Activated CD4-positive, alpha-beta T cell treated with anti-CD3 and anti-CD28 coated beads, Interleukin-2, Interleukin-4, amounts not matched to agents 100 ng/mL and 50 ng/mL, durations not matched to agents 16 hours and 8 hours (primary cell): ENCODE measurements around the gene ZFP92.
"Not testable (repeated sequence)": the region's sequence is repeated elsewhere in the genome, so short reads cannot be mapped to it uniquely, and the experiment has no call there.

Experiments
- DNase-seq: peaks from one replicate; pipeline ENCODE4 v3.0.0-alpha.2; 2020; ENCODE audit warnings: low spot score

The ZFP92 gene

DNA sequence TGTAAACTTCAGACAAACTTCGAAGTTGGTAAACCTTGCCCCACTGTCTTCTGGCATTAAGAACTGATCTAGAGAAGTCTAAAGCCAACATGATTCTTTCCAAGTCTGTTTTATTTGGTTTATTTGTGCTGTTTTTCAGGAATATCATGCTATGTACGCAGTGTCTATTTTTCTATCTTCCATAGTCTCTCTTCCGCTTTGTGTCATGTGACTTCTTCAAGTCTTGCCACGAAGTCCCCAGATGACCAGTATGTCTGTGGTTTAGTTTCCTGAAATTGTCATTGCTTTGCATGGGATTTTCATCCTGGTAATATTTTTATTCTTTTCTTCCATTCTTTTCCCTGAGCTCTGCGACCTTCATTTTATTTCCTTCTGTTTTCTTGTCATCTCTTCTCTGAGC is 25.2 kb upstream of the ZFP92 start:
- DNase-seq, result no peak

DNA sequence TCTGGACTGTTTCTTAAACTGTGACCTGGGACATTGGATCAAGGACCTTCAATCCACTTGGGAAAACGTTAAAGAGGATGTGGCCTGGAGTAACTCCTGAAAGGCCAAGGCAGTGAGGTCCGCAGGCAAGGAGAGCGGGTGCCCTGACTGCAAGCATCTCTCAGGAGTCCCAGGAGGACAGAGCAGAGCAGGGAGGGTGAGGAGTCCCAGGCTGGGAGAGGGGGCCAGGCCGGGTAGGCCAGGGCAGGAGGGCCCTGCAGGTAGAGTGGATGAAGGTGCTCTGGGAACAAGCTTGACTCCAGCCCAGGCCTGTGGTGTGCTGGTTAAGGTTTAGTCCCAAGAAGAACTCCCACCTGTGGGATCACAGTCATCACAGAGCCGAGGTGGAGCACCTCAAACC is 23.9 kb upstream of the ZFP92 start:
- DNase-seq, result no peak

DNA sequence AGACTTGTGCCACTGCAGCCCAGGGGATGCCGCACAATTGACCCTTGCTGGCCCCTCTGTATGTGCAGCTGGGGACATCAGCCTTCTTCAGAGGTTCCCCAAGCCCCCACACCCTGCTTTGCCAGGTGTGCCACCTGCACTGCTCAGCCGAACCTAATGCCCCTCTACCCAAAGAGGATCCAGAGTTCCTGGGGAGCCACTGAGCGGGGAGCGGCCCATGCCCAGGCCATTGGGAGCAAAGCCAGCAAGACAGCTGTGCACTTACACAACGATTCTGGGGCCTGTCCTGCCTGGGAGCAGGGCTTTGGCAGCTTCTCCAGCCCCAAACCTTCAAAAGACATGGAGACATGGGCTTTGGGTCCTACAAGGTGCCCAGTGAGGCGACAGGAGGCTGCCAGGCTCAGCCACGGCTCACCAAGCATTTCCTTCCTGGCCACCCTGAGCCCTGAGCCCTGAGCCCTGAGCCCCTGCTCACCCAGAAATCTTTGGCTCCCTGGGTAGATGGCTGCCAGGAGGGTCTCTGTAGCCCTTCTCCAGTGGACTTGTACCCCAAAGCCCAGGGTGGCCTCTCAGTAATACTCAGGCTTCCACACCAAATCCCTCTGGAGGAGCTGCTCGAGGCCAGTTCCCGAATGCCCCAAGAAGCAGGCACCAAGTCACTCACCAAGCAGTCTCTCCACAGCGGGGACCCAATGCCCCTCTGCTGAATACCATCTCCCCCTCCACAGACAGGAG is 23.1 kb upstream of the ZFP92 start:
- no peak for DNase-seq

DNA sequence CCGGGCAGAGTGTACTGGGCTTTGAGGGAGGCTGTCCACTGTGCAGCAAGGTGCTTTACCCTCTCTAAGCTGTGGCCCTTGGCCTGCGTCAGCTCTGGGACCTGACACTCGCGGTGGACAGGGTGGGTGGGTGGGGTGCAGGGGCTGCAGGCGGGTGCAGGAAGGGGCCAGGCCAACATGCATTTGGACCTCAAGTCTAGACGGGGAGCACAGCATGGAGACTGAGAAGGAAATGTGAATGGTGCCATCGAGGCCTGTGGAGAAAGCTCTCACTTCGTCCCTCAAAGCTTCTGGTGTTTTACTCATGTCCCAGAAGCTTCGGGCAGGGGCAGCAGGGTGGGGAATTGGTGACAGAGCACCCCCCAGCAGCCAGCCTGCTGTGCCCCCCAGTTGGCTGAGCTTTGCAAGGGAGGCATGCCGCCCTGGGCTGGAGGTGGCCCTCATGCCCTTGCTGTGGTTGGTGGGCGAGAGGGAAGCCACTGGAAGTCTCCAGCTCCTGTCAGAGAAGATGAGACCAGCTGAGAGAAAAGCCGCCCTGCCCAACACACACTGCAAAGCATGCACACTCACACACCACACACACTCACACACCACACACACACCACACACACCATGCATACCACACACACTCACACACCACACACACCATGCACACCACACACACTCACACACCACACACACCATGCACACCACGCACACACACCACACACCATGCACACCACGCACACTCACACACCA is 22.4 kb upstream of the ZFP92 start:
- no peak for DNase-seq

DNA sequence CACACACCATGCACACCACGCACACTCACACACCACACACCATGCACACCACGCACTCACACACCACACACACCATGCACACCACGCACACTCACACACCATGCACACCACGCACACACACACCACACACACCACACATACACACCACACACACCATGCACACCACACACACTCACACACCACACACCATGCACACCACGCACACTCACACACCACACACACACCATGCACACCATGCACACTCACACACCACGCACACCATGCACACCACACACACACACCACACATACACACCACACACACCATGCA is 21.9 kb upstream of the ZFP92 start:
- not testable (repeated sequence) for DNase-seq

DNA sequence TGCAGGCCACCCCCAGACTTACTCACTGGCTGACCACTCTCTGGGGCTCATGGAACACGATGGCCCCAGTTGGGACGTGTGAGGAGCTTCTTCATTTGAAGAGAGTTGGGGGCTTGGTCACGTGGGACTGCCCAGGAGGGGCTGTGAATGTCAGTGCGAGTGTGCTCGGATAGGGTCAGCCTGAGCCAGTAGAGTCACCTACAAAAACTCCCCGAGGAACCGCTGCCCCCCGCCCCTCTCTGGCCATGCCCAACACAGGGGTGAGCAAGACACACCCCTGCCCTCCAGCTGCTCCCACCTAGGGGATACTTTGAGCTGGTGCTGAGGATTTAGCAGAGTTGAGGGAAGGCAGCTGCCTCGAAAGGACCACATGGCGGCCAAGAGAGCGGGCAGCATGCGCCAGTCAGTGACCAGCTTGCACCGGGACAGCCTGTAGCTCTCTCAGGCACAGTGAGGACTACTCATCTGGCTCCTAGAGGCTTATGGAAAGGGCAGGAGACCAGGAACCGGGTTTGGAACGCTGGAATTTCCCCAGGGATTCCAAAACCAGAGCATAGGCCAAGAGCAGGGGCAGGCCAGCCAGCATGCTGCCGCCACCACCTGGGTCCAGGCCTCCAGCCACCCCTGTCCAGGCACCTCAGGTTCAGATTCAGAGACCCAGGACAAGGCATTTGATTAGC is 18.5 kb upstream of the ZFP92 start:
- DNase-seq, result no peak

DNA sequence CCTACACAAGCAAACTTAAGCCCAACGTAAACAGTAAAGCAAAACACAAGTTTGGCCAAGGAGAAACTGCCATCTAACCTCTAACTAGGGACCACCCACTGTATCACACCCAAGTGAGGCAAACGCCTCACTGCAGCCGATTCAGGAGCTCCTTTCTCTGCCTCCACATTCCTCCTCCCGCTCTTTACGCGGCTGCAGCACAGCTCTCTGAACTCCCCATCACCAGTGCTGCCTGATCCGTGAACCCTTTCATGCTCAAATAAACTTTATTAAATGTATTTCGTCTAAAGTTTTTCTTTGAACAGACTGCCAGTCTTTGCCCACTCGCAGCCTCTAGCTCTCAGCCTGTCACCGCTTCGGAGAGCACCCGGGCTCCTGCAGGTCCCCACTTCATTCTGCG is 16.7 kb upstream of the ZFP92 start:
- no peak for DNase-seq

DNA sequence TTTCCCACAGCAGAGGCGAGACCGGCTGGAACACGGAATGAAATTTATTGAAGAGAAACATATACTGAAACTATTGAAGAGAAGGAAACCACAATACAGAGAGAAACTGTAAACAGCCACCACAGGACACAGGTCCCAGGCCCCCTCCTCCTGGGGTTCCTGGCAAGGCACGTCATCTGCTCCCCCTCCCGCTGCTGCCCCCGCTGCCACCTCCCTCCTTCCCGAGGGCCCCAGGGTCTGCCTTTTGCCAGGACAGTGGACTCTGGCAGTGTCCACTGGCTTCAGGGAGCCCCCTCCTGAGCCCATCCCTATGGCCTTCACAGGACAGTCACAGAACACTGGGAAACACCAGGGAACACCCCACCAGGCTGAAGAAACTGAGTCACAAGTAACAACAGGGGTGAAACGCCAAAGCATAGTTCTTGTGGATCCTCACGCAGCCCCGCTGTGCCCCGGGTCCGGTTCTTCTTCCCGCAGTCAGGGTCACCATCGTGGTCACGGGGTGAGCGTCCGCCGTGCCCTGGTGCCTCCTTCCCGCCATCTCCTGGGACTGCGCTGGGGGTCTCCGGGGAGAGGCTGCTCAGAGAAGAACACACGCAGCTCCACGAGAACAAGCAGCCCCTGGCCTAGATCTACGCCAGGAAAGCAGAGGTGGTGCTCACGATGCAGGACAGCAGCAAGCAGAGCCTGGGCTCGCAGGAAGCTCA is 15.5 kb upstream of the ZFP92 start:
- no peak for DNase-seq

DNA sequence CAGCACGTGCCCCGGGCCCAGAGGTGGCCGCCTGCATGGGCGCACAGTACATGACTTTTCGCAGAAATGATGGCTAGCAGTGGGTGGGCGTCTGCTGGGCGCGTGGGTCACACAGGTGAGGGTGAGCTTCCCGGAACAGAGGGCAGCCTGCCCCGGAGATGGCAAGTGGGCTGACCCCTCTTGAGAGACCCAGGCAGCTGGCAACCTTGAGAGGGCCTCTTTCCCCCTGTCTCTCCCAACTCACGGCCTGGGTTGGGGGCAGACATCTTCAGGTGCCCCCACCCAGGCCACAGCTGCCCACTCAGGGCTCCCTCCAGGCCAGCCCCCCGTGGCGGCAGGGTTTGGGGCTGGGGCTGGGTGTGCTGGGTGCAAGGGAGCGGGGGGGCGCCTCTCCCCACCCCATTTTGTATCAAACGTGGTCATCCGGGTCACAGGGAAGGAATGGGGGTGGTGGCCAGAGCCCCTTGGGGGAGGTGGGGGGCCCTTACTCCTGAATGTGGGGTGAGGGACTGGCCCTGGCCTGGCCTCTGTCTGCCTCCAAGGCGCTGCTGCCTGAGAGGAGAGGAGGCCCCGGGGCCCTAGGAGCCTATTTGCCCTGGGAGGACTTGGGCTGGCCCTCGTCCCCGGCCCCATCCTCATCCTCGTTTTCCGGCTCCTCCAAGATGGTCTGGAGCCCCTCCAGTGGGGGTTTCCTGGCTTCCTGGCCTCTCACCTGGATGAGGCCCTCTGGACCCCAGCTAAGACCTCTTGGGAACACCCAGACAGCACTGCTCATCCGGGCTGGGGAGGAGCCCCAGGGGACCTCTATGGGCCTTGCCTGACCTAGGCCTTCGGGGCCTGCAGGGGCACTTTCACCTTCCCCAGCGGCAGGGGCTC is 14.7 kb upstream of the ZFP92 start:
- no peak for DNase-seq

DNA sequence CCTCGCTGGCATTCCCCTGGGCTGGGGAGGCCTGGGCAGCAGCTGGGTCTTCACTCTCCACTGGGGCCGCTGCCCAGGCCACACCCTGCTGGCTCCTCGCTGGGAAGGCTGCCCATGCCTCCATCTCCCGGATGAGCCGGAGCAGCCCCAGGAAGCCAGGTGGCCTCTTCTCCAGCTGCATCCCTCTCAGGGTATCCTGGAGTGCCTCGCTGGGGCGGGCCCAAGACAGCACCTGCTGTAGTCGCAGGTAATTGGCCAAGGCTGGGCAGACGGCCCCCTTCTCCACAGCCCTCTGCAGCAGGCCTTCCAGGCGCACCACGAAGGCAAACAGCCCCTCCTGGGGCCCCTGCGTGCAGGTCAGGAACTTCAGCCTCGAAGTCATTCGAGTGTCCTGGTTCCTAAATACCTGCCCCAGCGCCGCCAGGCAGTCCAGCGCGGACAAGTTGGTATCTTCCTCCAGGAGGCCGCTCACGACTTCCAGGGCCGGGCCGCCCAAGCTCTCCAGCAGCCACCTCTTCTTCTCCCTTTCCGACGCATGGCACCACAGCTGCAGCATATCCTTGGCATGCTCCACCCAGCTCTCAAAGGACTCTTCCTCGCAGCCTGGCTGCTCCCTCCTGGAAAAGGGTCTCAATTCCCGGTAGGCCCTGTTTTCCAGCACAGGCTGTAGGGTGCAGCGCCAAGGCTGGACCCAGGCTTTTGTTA is 13.9 kb upstream of the ZFP92 start:
- no peak for DNase-seq

DNA sequence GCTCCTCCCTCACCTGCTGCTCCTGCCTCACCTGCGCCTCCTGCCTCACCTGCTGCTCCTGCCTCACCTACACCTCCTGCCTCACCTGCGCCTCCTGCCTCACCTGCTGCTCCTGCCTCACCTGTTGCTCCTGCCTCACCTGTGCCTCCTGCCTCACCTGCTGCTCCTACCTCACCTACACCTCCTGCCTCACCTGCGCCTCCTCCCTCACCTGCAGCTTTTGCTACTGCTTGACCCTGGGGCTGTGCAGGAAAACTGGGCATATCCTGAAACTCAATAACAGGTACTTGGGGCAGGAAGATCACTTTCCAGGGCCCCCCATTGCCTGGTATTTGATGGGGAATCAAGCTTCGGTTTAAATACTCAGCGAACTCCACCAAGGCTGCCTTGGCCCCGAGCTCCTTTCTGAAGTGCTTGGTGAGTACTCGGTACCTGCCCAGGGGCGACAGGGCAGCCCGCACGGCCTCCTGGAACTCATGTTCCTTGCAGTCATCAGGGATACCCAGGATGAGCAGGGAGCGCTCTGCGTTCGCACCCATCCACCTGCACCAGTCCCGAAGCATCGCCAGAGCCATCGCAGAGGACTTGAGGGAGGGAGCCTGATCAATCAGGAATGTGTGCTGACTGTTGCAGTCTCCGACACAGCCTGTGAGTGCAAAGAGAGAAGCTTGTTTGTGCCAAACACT is 12.9 kb upstream of the ZFP92 start:
- DNase-seq, result no peak

DNA sequence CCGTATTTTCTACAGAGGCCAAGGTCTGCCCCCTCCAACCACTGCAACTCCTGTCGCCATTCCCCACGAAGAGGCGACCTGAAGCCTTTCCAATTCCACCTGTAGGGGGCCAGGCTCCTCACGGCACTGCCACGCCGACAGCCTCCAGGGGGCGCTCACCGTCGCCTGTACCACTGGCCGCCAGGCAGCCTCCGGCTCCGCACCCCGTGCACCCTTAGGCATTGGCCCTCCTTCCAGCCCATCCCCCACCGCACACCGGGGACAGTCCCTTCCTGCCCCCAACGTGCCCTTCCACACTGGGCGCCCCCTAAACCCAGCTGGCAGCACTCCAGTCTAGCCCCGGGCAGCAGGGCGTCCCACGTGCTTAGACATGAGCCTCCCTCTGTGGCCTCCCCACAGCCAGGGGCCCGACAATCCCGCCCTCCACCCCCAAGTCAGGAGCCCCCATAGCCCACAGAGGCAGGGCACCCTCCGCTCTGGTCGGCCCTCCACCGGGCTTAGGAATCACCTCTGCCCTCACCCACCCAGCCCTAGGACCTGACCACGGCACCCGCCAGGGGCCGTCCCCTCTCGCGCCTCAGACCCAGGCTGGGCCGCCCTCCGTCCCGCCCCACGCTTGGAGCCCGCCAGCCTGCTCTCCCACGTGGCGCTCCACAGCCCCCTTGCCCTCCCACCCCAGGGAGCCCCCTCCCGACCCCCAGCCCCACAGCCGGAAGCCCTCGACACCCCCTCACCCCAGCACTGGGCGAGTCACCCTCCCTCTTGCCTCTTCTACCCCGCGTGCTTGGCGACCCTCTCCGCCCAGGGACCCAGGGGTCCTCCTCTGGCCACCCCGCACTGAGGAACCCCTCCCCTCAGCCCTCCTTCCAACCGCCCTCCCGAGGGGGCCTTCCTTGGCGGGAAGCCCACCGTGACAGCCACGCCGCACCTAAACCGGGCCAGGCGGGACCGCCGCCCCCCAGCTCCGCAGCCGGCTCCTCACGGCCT is 10.8 kb upstream of the ZFP92 start:
- peak; percentile 63 for DNase-seq

DNA sequence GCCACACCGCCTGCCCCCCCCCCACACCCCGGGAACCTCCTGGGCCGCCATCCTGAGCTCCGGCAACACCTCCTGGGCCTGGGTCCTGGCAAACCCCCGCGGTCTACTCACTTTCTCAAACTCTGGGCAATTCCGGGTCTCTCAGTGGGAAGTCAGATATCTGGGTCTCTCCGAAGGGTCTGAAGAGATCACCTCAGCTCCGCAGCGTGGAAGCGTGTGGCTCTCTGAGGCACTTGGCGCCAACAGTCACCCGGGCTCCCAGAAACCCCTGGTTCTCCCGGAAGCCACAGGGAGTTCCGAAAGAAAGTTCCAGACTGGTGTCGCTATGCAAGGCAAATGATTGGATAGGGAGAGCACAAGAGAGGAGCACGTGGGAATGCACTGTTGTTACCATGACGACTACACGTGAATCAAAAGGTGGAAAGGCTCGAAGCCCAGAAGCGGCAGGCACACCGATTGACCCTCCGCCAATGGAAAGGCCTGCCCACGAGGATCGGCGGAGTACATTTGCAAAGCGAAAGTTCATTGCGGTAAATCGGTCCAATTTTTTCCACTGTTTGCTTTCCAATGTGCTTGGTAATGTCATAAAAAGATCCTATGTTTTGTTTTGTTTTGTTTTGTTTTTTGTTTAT is 10.0 kb upstream of the ZFP92 start, which contains the start of gene PNMA6E:
TSS of gene PNMA6E (minus strand) at position 218 of the 632 bp plus-strand sequence. CDS start 2,501 bp downstream, outside the sequence.
- DNase-seq, result no peak

DNA sequence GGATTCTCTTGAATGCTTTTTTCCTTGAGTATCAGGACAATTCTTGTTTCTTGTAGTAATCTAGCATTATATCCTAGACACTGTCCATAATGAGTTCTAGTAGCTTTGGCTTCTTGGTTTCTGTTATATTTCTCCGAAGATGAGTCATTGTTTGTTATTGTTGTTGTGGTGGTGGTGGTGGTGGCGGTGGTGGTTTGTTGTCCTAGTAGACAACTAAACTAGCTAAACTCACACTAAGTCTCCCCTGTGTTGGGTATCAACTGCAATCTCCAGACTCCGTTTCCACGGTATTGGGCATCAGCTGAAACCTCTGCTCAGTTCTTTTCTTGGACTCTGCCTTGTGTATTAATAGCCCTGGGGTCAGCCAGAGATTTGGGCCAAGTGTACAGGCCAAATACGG is 6.9 kb upstream of the ZFP92 start:
- DNase-seq, result not testable (repeated sequence)

DNA sequence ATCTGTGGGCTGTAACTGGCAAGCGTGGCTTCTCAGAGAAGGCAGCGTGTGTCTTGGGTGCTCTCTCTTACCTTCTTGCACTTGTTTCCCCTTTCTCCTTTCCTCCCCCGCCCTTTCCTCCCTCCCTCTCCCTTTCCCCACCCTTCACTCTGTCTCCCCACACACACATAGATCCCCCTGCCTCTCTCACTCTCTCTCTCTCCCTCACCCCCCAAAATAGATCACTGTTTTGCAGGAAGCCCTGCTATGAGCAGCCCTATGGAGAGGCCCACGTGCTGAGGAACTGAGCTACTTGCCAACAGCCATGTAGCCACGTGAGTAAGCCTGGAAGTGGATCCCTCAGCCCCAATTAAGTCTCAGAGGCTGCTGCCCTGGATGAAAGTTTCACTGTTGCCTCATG is 5.8 kb upstream of the ZFP92 start:
- no peak for DNase-seq

DNA sequence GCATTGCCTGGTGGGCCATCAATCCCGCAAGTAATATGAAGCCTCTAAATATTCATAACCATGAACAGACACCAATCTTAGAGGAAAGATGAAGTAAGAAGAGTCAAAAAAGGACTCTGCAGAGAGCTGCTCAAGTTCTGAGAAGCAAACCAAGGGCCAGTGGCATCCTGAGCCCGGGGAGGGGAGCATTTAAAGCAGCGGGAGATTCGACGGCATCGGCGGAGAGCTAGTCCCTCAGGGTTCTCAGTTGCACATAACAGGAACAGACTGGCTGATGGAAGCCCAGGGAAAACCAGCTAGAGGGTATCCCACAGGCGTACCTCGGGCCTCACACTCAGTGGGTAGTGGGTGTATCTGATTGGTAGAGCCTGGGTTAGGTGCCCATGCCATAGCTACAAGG is 5.3 kb upstream of the ZFP92 start:
- no peak for DNase-seq

DNA sequence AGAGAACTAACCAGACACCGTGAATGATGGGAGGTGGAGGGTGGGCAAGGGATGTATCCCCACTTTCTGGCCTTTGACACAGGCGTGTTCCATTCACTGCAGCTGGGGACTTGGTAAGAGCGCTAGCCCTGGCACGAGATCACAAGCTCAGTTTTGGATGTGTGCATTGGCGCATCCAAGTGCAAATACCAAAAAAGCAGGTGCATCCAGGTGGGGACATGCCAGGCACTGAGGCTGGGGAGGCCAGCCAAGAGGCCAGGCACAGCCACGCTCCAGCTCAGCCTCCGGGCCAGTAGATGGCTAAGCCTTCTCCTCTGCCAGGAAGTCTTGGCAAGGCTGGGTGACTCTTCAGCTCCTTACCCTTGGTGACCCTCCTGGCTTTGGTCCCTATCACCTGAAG is 4.4 kb upstream of the ZFP92 start:
- DNase-seq, result no peak

DNA sequence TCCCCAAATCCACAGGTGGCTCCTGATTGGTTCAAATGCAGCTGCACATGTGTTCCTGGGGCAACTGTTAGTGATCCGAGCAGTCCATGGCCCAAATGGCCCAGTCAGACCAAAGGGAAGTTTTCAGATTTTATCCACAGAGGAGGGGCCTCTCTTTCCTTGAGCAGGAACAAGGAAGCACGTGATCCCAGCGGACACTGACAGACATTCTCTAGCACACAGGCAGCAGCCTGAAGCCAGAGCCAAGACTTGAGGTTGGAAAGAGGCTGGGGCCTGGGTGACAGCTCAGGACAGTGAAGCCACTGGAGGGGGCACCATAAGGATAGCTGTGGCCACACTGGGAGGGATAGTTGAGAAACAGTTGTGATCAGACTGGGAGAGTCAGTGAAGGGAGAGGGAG is 3.5 kb upstream of the ZFP92 start:
- DNase-seq, result no peak
